Embryonic facial prominence (tissue), 1 donor: ENCODE measurements around the gene VTI1A.

Source experiments
- DNase-seq: peaks from one replicate; pipeline ENCODE4 v3.0.0-alpha.2; 2016; ENCODE audit errors: extremely low spot score

Gene VTI1A

DNA sequence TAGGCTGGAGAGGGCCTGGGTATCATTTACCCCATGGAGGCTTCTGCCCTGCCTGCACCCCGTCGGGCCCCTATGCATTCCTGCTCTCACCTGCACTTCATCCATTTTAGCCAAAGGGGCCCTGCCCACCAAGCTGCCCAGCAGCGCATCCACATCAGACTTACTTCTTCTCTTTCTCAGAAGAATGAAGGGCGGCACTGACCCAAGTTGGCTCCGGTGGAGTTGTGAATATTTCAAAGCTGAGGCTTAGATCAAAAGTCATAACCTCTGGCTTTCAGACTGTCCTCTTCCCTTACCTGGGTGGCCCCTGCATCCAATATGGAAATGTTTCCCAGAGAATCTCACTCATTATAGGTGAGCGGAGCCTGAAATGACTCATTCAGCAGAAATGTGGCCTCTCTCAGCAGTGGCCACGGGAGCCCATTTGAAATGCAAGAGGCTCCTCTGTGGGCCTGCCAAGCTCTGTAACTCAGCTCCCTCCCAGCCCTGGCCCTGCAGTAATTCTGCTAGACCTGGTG, 385.4 kb downstream of the VTI1A start:
- DNase-seq: no peak

DNA sequence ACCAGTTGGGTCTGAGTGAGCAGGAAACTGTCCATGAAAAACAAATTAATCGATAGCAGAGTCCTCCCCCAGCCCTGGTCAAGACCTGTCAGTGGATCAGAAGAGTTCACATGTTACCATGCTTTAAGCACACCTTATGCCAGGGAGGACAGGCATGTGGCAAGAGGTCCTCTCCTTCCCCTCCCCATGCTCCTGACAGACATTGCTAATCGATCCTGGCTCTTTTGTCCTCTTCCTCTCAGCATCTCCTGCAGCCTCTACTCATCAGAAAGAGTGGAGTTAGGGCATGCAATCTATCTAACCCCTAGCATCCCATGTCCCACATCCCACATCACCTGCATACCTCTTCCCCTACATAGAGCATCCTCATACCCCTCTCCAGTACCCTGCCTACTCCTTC, 385.9 kb downstream of the VTI1A start:
- DNase-seq: no peak

- no peak for DNase-seq
These were observed 387.8 kb downstream of the VTI1A start for GRCh38 chr10:112834751-112835181.

GRCh38 chr10:112835217-112835715, 388.3 kb downstream of the VTI1A start:
- no peak for DNase-seq

GRCh38 chr10:112835944-112836451, 389.0 kb downstream of the VTI1A start:
- no peak for DNase-seq

DNA sequence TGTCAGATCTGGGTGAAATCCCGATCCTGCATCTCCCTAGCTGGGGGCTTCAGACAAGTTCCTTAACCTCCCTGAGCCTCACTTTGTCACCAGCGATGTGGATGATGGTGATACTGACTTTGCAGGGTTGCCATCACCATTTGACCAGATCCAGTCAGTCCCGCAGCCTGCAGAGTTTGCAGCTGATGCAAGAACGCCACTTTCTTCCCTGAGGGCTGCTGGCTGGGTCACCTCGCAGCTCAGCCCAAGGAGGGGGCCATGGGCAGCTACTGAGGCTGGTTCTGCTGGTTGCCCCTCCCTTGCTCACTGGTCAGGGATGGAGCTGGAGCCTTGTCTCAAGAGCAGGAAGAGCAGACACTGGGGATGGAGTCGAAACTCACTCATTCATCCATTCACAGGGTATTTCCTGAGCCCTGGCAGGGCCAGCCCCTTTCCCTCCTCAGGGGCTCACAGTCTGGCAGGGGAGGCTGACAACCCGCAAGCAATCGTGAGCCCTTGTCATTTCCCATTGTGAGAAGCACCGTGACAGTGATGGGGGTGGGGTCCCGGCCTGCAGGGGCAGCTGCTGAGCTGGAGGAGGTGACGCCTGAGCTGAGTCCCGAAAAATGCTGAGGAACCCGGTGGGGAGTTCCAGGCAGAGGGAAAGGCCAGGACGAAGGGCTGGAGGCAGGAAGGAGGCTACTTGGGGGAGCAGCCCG, 391.9 kb downstream of the VTI1A start:
- no peak for DNase-seq

DNA sequence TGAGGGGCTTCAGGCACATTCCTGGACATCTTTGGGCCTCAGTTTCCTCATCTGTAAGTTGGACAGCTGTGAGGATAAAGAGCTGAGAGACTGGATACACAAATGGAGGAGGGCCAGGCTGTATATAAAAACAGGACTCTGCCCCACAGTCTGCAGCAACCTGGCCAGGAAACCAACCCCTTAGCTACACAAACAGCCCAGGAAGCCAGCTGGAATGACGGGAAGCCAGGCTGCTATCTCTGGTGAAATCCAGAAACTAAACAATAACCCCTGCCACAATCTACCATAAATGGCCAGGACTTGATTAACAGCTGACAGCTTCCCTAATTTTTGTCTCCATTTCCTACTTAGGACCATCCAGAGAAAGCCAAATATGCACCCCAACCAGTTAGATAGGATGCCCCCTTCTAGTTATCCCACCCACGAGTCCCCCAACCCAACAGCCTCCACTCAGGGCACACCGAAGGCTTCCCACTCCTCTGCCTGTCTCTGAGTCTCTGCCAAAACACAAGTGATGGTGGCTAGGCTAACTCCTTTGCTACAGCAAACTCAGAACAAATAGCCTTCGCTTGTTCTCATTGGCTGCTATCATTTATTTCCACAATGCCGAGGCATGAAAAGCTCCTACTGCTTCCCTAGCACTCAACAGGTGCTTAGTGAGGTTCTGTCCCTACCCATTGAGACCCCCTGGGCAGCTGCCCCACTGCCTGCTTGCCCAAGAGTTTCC, 393.1 kb downstream of the VTI1A start:
- DNase-seq: no peak

DNA sequence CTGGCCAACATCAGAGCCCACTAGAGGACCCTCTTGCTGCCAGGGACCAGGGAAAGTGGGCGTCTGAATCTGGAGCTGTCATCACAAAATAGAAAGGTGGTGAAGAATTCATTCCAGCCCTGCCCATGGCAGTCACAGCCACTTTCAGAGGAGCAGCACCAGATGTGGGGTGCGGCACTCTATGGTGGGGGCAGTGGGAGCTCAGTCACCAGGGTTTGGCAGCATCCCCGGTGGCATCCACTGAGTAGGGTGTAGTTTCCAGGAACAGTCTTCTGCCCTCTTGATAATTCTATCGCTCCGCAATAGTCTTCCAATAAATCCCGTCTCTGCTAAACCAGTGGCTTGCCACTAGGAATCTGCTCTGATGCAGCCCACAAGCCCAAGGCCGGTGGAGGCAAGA, 394.5 kb downstream of the VTI1A start:
- DNase-seq: no peak

DNA sequence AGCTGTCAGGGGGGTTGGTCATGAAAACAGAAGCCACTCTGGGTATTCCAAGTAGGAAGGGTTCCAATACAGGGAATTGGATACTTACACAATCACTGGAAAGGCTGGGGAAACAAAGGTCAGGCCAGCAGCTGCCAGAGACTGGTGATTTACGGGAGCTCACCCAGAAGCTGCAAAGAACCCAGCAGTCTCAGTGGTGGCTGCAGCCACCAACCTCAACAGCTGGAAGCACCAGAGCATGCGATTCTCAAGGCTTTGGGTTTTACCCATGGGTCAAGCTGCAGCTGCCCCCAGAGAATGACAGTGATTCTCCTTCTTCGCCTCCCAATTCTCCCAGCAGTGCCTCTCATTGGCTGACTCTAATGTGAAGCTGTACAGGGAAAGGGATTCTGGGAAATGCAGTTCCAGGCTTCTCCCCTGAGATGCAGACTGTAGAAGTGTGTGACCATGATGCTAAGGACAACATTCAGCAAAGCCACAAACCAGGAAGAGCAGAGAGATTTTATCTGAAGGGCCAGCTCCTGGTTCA, 395.9 kb downstream of the VTI1A start:
- DNase-seq: no peak

- no peak for DNase-seq
These were observed 396.6 kb downstream of the VTI1A start for GRCh38 chr10:112843623-112844022.

DNA sequence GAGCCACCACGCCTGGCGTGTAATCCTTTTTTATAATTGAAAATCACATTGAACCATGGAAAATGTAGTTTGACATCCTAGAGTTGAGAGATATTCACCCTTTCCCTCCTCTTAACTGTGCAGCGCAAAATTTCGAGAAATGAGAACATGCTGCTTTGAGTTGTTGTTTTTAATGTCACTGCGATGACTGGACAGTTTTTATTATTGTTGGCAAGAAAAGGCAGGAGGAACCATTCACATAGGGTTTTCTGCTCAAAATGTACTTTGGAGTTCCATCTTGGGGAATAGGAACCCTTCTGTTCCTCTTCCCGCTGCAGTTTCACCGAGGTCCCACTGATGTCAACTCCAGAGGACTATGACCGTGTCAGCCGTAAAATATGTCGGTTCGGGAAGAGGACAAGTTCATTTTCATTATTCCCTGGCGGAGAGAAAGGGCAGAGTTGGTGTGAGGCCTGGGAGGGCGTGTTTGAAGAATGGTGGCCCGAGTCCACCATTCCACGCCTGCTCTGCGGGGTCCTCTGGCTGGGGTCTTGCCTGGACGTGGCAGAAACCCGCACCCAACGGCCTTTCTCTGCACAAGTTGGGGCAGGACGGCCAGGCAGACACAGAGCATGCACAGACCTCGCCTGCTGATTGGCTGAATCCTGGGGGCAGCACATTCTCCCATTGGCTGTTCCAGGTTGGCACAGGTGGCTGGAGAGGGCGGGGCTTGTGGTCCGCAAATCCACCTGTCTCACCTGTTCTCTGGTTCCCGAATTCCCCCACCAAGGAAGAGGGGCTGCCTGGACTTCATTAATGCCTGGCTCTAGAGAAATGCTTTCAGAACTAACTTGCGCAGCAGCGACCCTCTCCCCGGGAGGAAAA, 397.9 kb downstream of the VTI1A start:
- no peak for DNase-seq

DNA sequence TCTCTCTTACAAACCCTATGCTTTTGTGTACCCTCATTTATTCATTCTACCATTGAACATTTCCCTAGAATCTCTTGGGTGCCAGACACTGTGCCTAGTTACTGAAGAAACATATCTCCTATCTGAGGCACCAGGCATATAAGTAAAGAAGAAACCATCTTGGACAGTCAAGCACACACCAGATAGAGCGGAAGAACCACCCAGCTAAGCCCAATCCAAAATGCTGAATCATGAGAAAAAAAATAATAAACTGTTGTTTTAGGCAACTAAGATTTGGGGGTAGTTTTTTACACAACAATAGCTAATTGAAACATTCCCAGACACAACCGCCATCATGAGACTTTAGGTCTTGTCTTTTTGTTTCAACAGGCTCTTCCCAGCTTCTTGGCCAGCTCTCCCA, 400.8 kb downstream of the VTI1A start:
- DNase-seq: no peak

GRCh38 chr10:112848228-112848627, 401.2 kb downstream of the VTI1A start:
- DNase-seq: no peak

- no peak for DNase-seq
These were observed 401.9 kb downstream of the VTI1A start for GRCh38 chr10:112848868-112849430.

DNA sequence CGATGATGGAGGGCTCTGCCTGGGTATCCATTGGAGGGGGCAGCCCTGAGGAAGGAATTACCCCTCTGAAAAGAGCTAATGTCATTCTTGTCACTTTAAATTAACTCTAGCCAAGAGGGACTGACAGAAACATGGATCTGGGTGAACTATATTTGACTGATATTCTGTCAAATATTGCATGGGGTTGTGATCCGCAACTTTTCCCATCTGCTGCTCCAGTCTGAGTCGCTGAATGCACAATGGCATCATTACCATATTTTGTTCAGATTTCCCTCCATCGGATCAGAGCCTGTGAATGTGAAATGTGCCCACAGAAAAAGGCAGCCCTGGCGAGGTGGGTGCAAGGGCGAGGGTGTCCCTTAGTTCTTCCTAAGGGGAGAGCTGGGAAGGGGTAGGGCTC, 402.5 kb downstream of the VTI1A start:
- no peak for DNase-seq

DNA sequence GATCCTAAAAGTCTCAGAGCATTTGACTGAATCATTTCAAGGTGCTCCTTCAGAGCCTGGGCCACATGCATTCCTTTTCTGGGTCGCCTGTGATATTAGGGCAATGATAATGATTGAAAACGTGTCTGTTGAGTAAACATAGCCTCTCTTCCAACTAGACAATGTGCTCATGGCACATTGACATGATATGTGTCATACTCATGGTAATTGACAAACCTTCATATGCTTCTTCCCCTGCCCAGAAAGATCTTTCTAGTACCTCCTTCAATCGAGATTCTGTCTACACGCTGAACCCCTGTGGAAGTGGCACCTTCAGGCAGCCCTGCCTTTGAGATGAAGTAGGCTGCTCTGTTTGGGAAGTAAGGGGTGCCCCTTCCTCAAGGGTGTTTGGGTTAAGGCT, 404.2 kb downstream of the VTI1A start:
- DNase-seq: no peak

- DNase-seq: no peak
These were observed 404.7 kb downstream of the VTI1A start for GRCh38 chr10:112851588-112852211.

DNA sequence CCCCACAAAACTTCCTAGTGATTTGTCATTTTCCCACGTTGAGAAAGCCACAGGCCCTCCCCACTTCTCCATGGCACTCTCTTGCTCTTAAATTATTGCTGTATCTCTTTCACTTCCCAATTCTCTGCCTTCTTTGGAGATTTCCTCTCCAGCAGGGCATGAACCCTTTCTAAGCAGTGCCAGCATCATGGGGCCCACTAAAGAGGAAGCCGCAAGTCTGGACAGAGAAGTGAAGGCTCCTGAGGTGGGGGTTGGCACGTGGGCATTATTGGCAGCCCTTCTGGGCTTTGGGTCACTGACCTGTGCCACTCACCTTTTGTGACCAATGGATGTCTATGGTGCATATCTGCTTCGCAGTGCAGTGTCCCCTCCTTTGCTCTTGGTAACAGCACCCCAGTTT, 405.3 kb downstream of the VTI1A start:
- DNase-seq: no peak

- no peak for DNase-seq
These were observed 408.1 kb downstream of the VTI1A start for GRCh38 chr10:112855134-112855533.

DNA sequence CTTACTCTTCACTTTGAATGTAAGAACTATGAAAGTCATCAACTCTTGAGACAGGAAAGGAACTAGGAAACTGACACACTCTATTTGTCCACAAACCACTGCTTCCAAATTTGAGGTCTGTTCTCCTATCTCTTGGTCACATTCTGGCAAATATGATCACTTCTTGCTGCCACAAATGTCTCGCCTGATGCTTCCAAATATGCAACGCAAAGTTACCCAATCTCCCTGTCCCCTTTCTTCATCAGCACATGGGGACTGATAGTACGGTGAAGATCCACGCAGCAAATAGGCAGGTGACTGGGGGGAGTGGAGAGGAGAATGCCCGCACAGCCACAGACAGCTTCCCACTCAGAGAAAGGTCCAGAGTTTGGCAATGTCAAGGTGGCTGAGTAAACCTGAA, 410.5 kb downstream of the VTI1A start:
- DNase-seq: no peak
